Ammon's horn (tissue), 1 donor: Measurements from ENCODE around the gene MYO1H.

ENCODE experiments used
- DNase-seq: peaks from one replicate; pipeline ENCODE4 v3.0.0-alpha.2; 2016; ENCODE audit warnings: low spot score

Gene MYO1H

GRCh38 chr12:109448272-109448671 lies 100.6 kb downstream of the MYO1H start:
- DNase-seq, result no peak

GRCh38 chr12:109448707-109449390 lies 101.1 kb downstream of the MYO1H start:
- DNase-seq, result no peak

- DNase-seq, result no peak
These were observed 102.3 kb downstream of the MYO1H start for GRCh38 chr12:109449845-109450532.

- no peak for DNase-seq
These were observed 103.3 kb downstream of the MYO1H start for GRCh38 chr12:109450980-109451379.

GRCh38 chr12:109451400-109451799 lies 103.7 kb downstream of the MYO1H start:
- no peak for DNase-seq

GRCh38 chr12:109452489-109452888 lies 104.8 kb downstream of the MYO1H start:
- DNase-seq, result peak; percentile 47

GRCh38 chr12:109455706-109456105 lies 108.0 kb downstream of the MYO1H start:
- DNase-seq, result no peak

GRCh38 chr12:109458086-109458485 lies 110.4 kb downstream of the MYO1H start:
- DNase-seq, result no peak

- no peak for DNase-seq
These were observed 111.1 kb downstream of the MYO1H start for GRCh38 chr12:109458771-109459208.

- DNase-seq, result no peak
These were observed 111.5 kb downstream of the MYO1H start for GRCh38 chr12:109459247-109459646.

- DNase-seq, result no peak
These were observed 112.8 kb downstream of the MYO1H start for GRCh38 chr12:109460538-109460937.

GRCh38 chr12:109461049-109461845 lies 113.5 kb downstream of the MYO1H start:
- peak; percentile 73 for DNase-seq

GRCh38 chr12:109461846-109462756 lies 114.4 kb downstream of the MYO1H start:
- DNase-seq, result peak; percentile 67

GRCh38 chr12:109462868-109463692 lies 115.4 kb downstream of the MYO1H start:
- peak; percentile 42 for DNase-seq

- no peak for DNase-seq
These were observed 116.1 kb downstream of the MYO1H start for GRCh38 chr12:109463756-109464155.

- DNase-seq, result no peak
These were observed 117.1 kb downstream of the MYO1H start for GRCh38 chr12:109464642-109465351.

GRCh38 chr12:109466305-109466704 lies 118.6 kb downstream of the MYO1H start:
- no peak for DNase-seq

GRCh38 chr12:109466821-109467220 lies 119.1 kb downstream of the MYO1H start:
- no peak for DNase-seq

GRCh38 chr12:109467978-109468676 lies 120.4 kb downstream of the MYO1H start:
- no peak for DNase-seq

- no peak for DNase-seq
These were observed 121.8 kb downstream of the MYO1H start for GRCh38 chr12:109469517-109469916.
